H1 (cell line): ENCODE data around the gene SOX30. TPM values are rescaled to one million over a fixed set of nuclear protein-coding genes. Genes with fewer than 3 reads are reported as not detected.

Experiments
- CTCF ChIA-PET: fragments of 300-600 bp; sonication (Branson Sonifier 250); formaldehyde crosslinking; loops from one replicate; lab custom pipeline; 2021; ENCODE audit not compliant: partially characterized antibody; lab: Charles Lee
- POLR2A ChIA-PET: fragments of 300-600 bp; sonication (Branson Sonifier 250); formaldehyde crosslinking; loops from one replicate; lab custom pipeline; 2021; ENCODE audit warnings: inconsistent platforms; ENCODE audit not compliant: partially characterized antibody; lab: Charles Lee
- DNase-seq, 2 experiments: peaks; one replicate each; pipeline versions ENCODE4 v3.0.0 to v3.0.0-alpha.2; 2010 to 2022; ENCODE audit warnings: low spot score in 2 of 2, low read depth in 1 of 2, mixed read lengths in 1 of 2
- FAIRE-seq: peaks from 2 replicates; lab custom pipeline; 2011; peaks lifted over from hg19 to GRCh38; lab: Jason Lieb, UNC
- H2AFZ ChIP-seq: 2 replicates; pipeline ENCODE4 v1.8.1; 2012; ENCODE audit warnings: low read length, inconsistent platforms
- H2AK5ac ChIP-seq: 2 replicates; pipeline ENCODE4 v1.6.1; 2013; ENCODE audit warnings: low read depth, low read length
- H2BK120ac ChIP-seq: replicated peaks from 2 replicates; pipeline ENCODE3; 2013; ENCODE audit warnings: low read depth, low read length, inconsistent platforms
- H2BK12ac ChIP-seq: 2 replicates; pipeline ENCODE4 v1.6.1; 2013; ENCODE audit warnings: low read depth, low read length
- H2BK15ac ChIP-seq: 2 replicates; pipeline ENCODE4 v1.6.1; 2013; ENCODE audit warnings: low read length
- H2BK20ac ChIP-seq: 2 replicates; pipeline ENCODE4 v1.6.1; 2013; ENCODE audit warnings: low read length
- H2BK5ac ChIP-seq: 2 replicates; pipeline ENCODE4 v1.6.1; 2013; ENCODE audit warnings: low read depth, low read length
- H3K14ac ChIP-seq: 2 replicates; pipeline ENCODE4 v1.6.1; 2013; ENCODE audit warnings: inconsistent platforms; ENCODE audit not compliant: insufficient read length
- H3K18ac ChIP-seq: 2 replicates; pipeline ENCODE4 v1.6.1; 2013; ENCODE audit warnings: low read length; ENCODE audit errors: extremely low read depth
- H3K23ac ChIP-seq: 2 replicates; pipeline ENCODE4 v1.6.1; 2013; ENCODE audit warnings: inconsistent platforms; ENCODE audit not compliant: insufficient read length
- H3K23me2 ChIP-seq: 2 replicates; pipeline ENCODE4 v1.6.1; 2013; ENCODE audit warnings: low read depth, low read length
- H3K27ac ChIP-seq: 2 replicates; pipeline ENCODE4 v1.6.1; 2011; ENCODE audit warnings: low read depth, low read length, inconsistent platforms
- H3K27me3 ChIP-seq, 4 experiments: replicated peaks in 1 of 4; 1 replicate in 1 of 4; 2 replicates in 3 of 4; pipeline versions ENCODE4 v1.6.1 to v1.8.1; 2011 to 2013; ENCODE audit warnings: low read length in 3 of 4, mild to moderate bottlenecking in 3 of 4, inconsistent platforms in 2 of 4, mixed read lengths in 2 of 4, moderate library complexity in 1 of 4; ENCODE audit not compliant: control insufficient read depth in 3 of 4, insufficient read depth in 3 of 4; ENCODE audit errors: extremely low read depth in 1 of 4
- H3K36me3 ChIP-seq, 4 experiments: 2 replicates each; pipeline versions ENCODE4 v1.6.1 to v1.8.1; 2011 to 2013; ENCODE audit warnings: mild to moderate bottlenecking in 4 of 4, low read length in 3 of 4, moderate library complexity in 2 of 4, control low read depth in 1 of 4, inconsistent platforms in 1 of 4; ENCODE audit not compliant: insufficient read depth in 4 of 4, control insufficient read depth in 2 of 4
- H3K4ac ChIP-seq: replicated peaks from 2 replicates; pipeline ENCODE3; 2013; ENCODE audit warnings: low read length, low read depth, mixed read lengths, inconsistent platforms; ENCODE audit not compliant: insufficient read length
- H3K4me1 ChIP-seq, 4 experiments: replicated peaks in 1 of 4; 1 replicate in 1 of 4; 2 replicates in 3 of 4; pipeline versions ENCODE4 v1.6.1 to v1.8.1; 2011 to 2013; ENCODE audit warnings: low read length in 3 of 4, inconsistent platforms in 2 of 4, mixed read lengths in 1 of 4; ENCODE audit not compliant: insufficient read depth in 4 of 4, control insufficient read depth in 3 of 4
- H3K4me2 ChIP-seq, 2 experiments: 2 replicates each; pipeline versions ENCODE4 v1.6.1 to v1.8.1; 2011 to 2013; ENCODE audit warnings: low read depth in 2 of 2, low read length in 2 of 2, control low read depth in 1 of 2, inconsistent platforms in 1 of 2, mild to moderate bottlenecking in 1 of 2; ENCODE audit not compliant: insufficient read depth in 1 of 2
- H3K4me3 ChIP-seq, 4 experiments: fragments of 200-600, 300-600 bp in 1 of 4; sonication (generic), shearing (Covaris generic), sonication (Bioruptor Twin) in 1 of 4; 2 replicates each; pipeline versions ENCODE4 v1.5.1 to v1.8.1; 2011 to 2016; ENCODE audit warnings: low read length in 4 of 4, low read depth in 3 of 4, control low read depth in 2 of 4, inconsistent platforms in 2 of 4, mild to moderate bottlenecking in 2 of 4, mixed read lengths in 1 of 4, moderate library complexity in 1 of 4; ENCODE audit not compliant: insufficient read depth in 2 of 4; ENCODE audit errors: extremely low read depth in 1 of 4
- H3K56ac ChIP-seq: replicated peaks from 2 replicates; pipeline ENCODE3; 2013; ENCODE audit warnings: low read depth, mild to moderate bottlenecking, mixed read lengths, low read length, inconsistent platforms; ENCODE audit not compliant: insufficient read length
- H3K79me1 ChIP-seq: 2 replicates; pipeline ENCODE4 v1.6.1; 2013; ENCODE audit warnings: low read depth, low read length, control low read depth
- H3K79me2 ChIP-seq, 2 experiments: 2 replicates each; pipeline versions ENCODE4 v1.6.1 to v1.8.1; 2012 to 2013; ENCODE audit warnings: low read length in 2 of 2, mild to moderate bottlenecking in 2 of 2, inconsistent platforms in 1 of 2; ENCODE audit not compliant: insufficient read depth in 2 of 2, control insufficient read depth in 1 of 2
- H3K9ac ChIP-seq, 4 experiments: replicated peaks in 1 of 4; 1 replicate in 1 of 4; 2 replicates in 3 of 4; pipeline versions ENCODE4 v1.6.1 to v1.8.1; 2011 to 2013; ENCODE audit warnings: low read depth in 3 of 4, low read length in 3 of 4, control low read depth in 2 of 4, mild to moderate bottlenecking in 2 of 4, moderate library complexity in 2 of 4, inconsistent platforms in 1 of 4; ENCODE audit errors: extremely low read depth in 1 of 4
- H3K9me3 ChIP-seq, 2 experiments: 2 replicates each; pipeline versions ENCODE4 v1.6.1 to v1.8.1; 2012 to 2013; ENCODE audit warnings: mild to moderate bottlenecking in 2 of 2, moderate library complexity in 2 of 2, control low read depth in 1 of 2, inconsistent platforms in 1 of 2, low read depth in 1 of 2, low read length in 1 of 2, mixed read lengths in 1 of 2; ENCODE audit not compliant: insufficient read depth in 2 of 2
- H4K20me1 ChIP-seq, 2 experiments: replicated peaks in 1 of 2; 2 replicates each; pipeline versions ENCODE3 to v1.8.1; 2011 to 2013; ENCODE audit warnings: inconsistent platforms in 2 of 2, low read length in 2 of 2, mild to moderate bottlenecking in 1 of 2; ENCODE audit not compliant: insufficient read depth in 2 of 2, control insufficient read depth in 1 of 2
- H4K5ac ChIP-seq: 2 replicates; pipeline ENCODE4 v1.6.1; 2013; ENCODE audit warnings: low read length, low read depth, mixed read lengths, inconsistent platforms; ENCODE audit not compliant: insufficient read length
- H4K8ac ChIP-seq: 2 replicates; pipeline ENCODE4 v1.8.0; 2013; ENCODE audit warnings: mild to moderate bottlenecking, moderate library complexity, low read length, inconsistent platforms; ENCODE audit not compliant: insufficient read depth; ENCODE audit errors: extremely low read depth
- H4K91ac ChIP-seq: replicated peaks from 2 replicates; pipeline ENCODE3; 2013; ENCODE audit warnings: low read length, mixed read lengths, inconsistent platforms; ENCODE audit not compliant: insufficient read length
- BACH1 ChIP-seq: IDR thresholded peaks from 2 replicates; pipeline ENCODE4 v1.6.1; 2012; ENCODE audit warnings: low read length, improper control_type of control experiment
- CBX5 ChIP-seq: fragments of 300-800, 300-1000 bp; sonication (generic); IDR thresholded peaks from 2 replicates; pipeline ENCODE4 v1.7.1; 2016; ENCODE audit warnings: antibody characterized with exemption, low read length, low read depth
- EGR1 ChIP-seq: IDR thresholded peaks from 2 replicates; pipeline ENCODE4 v1.6.1; 2011; ENCODE audit warnings: low read depth, low read length, borderline replicate concordance
- EZH2 ChIP-seq: fragments of 200-600 bp; sonication (generic); IDR thresholded peaks from 2 replicates; pipeline ENCODE4 v1.7.1; 2012; ENCODE audit warnings: low read depth, mild to moderate bottlenecking, moderate library complexity, low read length, inconsistent platforms; ENCODE audit not compliant: severe bottlenecking
- HDAC6 ChIP-seq: IDR thresholded peaks from one replicate; pipeline ENCODE4 v1.7.1; 2012; ENCODE audit warnings: low read depth, mild to moderate bottlenecking, inconsistent platforms, low read length, moderate library complexity
- MAX ChIP-seq: IDR thresholded peaks from 2 replicates; pipeline ENCODE4 v1.6.1; 2012; ENCODE audit warnings: inconsistent platforms
- NANOG ChIP-seq: IDR thresholded peaks from 2 replicates; pipeline ENCODE4 v1.6.1; 2011; ENCODE audit warnings: low read length, low read depth, mild to moderate bottlenecking, inconsistent platforms; ENCODE audit not compliant: insufficient read depth, poor library complexity, severe bottlenecking
- POLR2A ChIP-seq, 2 experiments: IDR thresholded peaks; 1 replicate in 1 of 2; 2 replicates in 1 of 2; pipeline ENCODE4 v1.6.1; 2011; ENCODE audit warnings: low read depth in 2 of 2, low read length in 2 of 2, mild to moderate bottlenecking in 2 of 2; ENCODE audit errors: control extremely low read depth in 1 of 2
- POU5F1 ChIP-seq: IDR thresholded peaks from 2 replicates; pipeline ENCODE4 v1.6.1; 2011; ENCODE audit warnings: low read depth, mild to moderate bottlenecking, low read length, moderate library complexity
- RFX5 ChIP-seq: IDR thresholded peaks from 2 replicates; pipeline ENCODE4 v1.6.1; 2011; ENCODE audit warnings: low read depth, low read length, improper control_type of control experiment, borderline replicate concordance
- SP2 ChIP-seq: IDR thresholded peaks from 2 replicates; pipeline ENCODE4 v1.6.1; 2012; ENCODE audit warnings: mild to moderate bottlenecking, low read length, inconsistent platforms
- ZNF274 ChIP-seq: IDR thresholded peaks from 2 replicates; pipeline ENCODE4 v1.7.0; 2012; ENCODE audit warnings: low read length, borderline replicate concordance; ENCODE audit errors: extremely low read depth
- WGBS, 2 experiments: shearing (Covaris generic) in 1 of 2; methylation state at CpG; one replicate each; pipeline versions ENCODE4 v1.1.6 to v1.1.7; 2013 to 2015; ENCODE audit warnings: low lambda C conversion rate in 2 of 2, mixed read lengths in 2 of 2, inconsistent platforms in 1 of 2, low coverage in 1 of 2, missing lambda C conversion rate in 1 of 2; ENCODE audit not compliant: insufficient replicate concordance in 2 of 2, insufficient coverage in 1 of 2, insufficient read length in 1 of 2; ENCODE audit errors: extremely low coverage in 1 of 2, missing lambda C conversion rate in 1 of 2; 5-methylcytosine and 5-hydroxymethylcytosine counted together
- polyA plus RNA-seq, 7 experiments: library from polyadenylated mRNA; depleted of rRNA in 3 of 7; stranded (reverse) in 5 of 7; unstranded in 2 of 7; fragments of >200 nt in 5 of 7; fragments of 200-250 nt in 2 of 7; gene quantifications; 1 replicate in 5 of 7; 2 replicates in 1 of 7; 4 replicates in 1 of 7; pipeline versions ENCODE4 v1.2.1 to v1.2.3, GENCODE V29; 2011 to 2013; ENCODE audit warnings: missing spikeins in 2 of 7, mixed read lengths in 2 of 7
- total RNA-seq: library from RNA; stranded (reverse); fragmentation: NEBNext Ultra II Directional; extraction: Animal tissue kit (Norgen Biotek cat#: 25700); gene quantifications from 2 replicates; pipeline ENCODE4 v1.2.1, GENCODE V29; 2021

The SOX30 gene
- total and polyA plus RNA-seq, 2 of the 8 experiments (the other 6 are each of a cell fraction or from before 2014, with no cell fraction given) = 0.35 TPM; not detected in 1

- Histone ChIP-seq H4K91ac (no peak overlapping the region), H3K27me3 (no peaks in the 10 kb centered on the region), H3K27ac (no peak overlapping the region), H4K5ac (no peak overlapping the region), H4K20me1 (no peaks in the 10 kb centered on the region), H2BK15ac (no peak overlapping the region), H2BK12ac (no peak overlapping the region), H3K36me3 (no peaks in the 10 kb centered on the region), H3K4me2 (no peak overlapping the region), H3K4ac (no peak overlapping the region), H3K4me1 (no peaks in the 10 kb centered on the region), H2BK20ac (no peak overlapping the region), H2BK5ac (no peak overlapping the region), H4K8ac (no peak overlapping the region), H3K14ac (no peak overlapping the region), H3K79me2 (no peaks in the 10 kb centered on the region), H3K9ac (no peak overlapping the region), H3K18ac (no peak overlapping the region), H3K4me3 (no peak overlapping the region), H3K9me3 (no peaks in the 10 kb centered on the region), H2AFZ (no peak overlapping the region), H2AK5ac (no peak overlapping the region), H2BK120ac (no peak overlapping the region), H3K23me2 (no peaks in the 10 kb centered on the region), H3K23ac (no peak overlapping the region), H3K79me1 (no peaks in the 10 kb centered on the region), H3K56ac (no peak overlapping the region)
- FAIRE-seq (no peak), DNase-seq (no peak)
- POLR2A ChIA-PET = no interaction called here
- no peak for TF ChIP-seq EZH2
- TF ChIP-seq SP2 = no peak
- no peak for TF ChIP-seq NANOG
- no peak for TF ChIP-seq MAX
- no peak for TF ChIP-seq RFX5
- TF ChIP-seq EGR1 = no peak
- no peak for TF ChIP-seq POU5F1
- TF ChIP-seq HDAC6 = no peak
- TF ChIP-seq POLR2A (IDR thresholded peaks at IDR 0.05; ENCODE audit: control extremely low read depth in 1 of 2, low read depth in 2 of 2, low read length in 2 of 2) = no peak
- TF ChIP-seq ZNF274 = no peak
- no peak for TF ChIP-seq CBX5
- no peak for TF ChIP-seq BACH1
- CTCF ChIA-PET = interaction anchor here (0.6 to 3.5 kb wide), 6 partner anchors 8 to 593 kb away, joined by 3 to 15 read pairs (median 5); partner anchors contain the start of gene LSM11
- WGBS, 2 experiments = 77% methylated on average over 3 of the region's 3 CpGs; no CpG with 5 or more reads in 1 of the 2 experiments
Observed at GRCh38 chr5:157682257-157682656, 30.0 kb upstream of the SOX30 start.
